Endothelial cell of umbilical vein (primary cell): ENCODE measurements around the gene SNIP1. TPM values are rescaled to one million over a fixed set of nuclear protein-coding genes. Genes with fewer than 3 reads are reported as not detected.
"Not testable (repeated sequence)": the region's sequence is repeated elsewhere in the genome, so short reads cannot be mapped to it uniquely, and the experiment has no call there.

Experiments
- BruUV-seq: library from RNA; stranded (reverse); fragments of 400-500 nt; replicated peaks from 2 replicates; lab custom pipeline; 2021; lab: Mats Ljungman, UMichigan
- CTCF ChIA-PET: fragments of 300-600, 350-600 bp; sonication (Branson Sonifier 250); formaldehyde crosslinking; loops from one replicate; lab custom pipeline; 2021; ENCODE audit warnings: antibody characterized with exemption, inconsistent platforms; lab: Charles Lee
- POLR2A ChIA-PET: fragments of 300-600, 350-600 bp; sonication (Branson Sonifier 250); formaldehyde crosslinking; loops from one replicate; lab custom pipeline; 2021; ENCODE audit warnings: antibody characterized with exemption, inconsistent platforms; lab: Charles Lee
- DNase-seq: peaks from one replicate; pipeline ENCODE4 v3.0.0-alpha.2; 2011; ENCODE audit warnings: low read depth, low spot score
- FAIRE-seq: peaks from 2 replicates; lab custom pipeline; 2011; peaks lifted over from hg19 to GRCh38; lab: Jason Lieb, UNC
- H2AFZ ChIP-seq: 2 replicates; pipeline ENCODE4 v1.6.0; 2012; ENCODE audit warnings: low read depth, low read length, control low read depth, inconsistent platforms
- H3K27ac ChIP-seq: 2 replicates; pipeline ENCODE4 v1.5.1; 2011; ENCODE audit warnings: low read depth, mild to moderate bottlenecking, control low read depth, low read length, moderate library complexity; ENCODE audit not compliant: insufficient read depth
- H3K27me3 ChIP-seq, 2 experiments: 2 replicates each; pipeline versions ENCODE4 v1.6.0 to v1.6.1; 2011; ENCODE audit warnings: low read length in 2 of 2, mixed read lengths in 1 of 2; ENCODE audit not compliant: control insufficient read depth in 2 of 2, insufficient read depth in 2 of 2
- H3K36me3 ChIP-seq, 2 experiments: 2 replicates in 1 of 2; 3 replicates in 1 of 2; pipeline ENCODE4 v1.5.1; 2011; ENCODE audit warnings: low read length in 2 of 2, mild to moderate bottlenecking in 1 of 2, moderate library complexity in 1 of 2; ENCODE audit not compliant: control insufficient read depth in 2 of 2, insufficient read depth in 2 of 2; ENCODE audit errors: extremely low read depth in 1 of 2
- H3K4me1 ChIP-seq: 3 replicates; pipeline ENCODE4 v1.5.1; 2011; ENCODE audit warnings: mild to moderate bottlenecking, low read length; ENCODE audit not compliant: control insufficient read depth, insufficient read depth; ENCODE audit errors: extremely low read depth
- H3K4me2 ChIP-seq: 2 replicates; pipeline ENCODE4 v1.6.1; 2011; ENCODE audit warnings: low read length, control low read depth, mixed read lengths; ENCODE audit not compliant: insufficient read depth
- H3K4me3 ChIP-seq, 3 experiments: fragments of 200-600 bp in 1 of 3; sonication (generic), shearing (Covaris generic) in 1 of 3; replicated peaks in 1 of 3; 2 replicates each; pipeline ENCODE4 v1.5.1; 2011 to 2016; ENCODE audit warnings: control low read depth in 3 of 3, low read length in 3 of 3, mild to moderate bottlenecking in 2 of 3, inconsistent platforms in 1 of 3, low read depth in 1 of 3, moderate library complexity in 1 of 3; ENCODE audit not compliant: insufficient read depth in 1 of 3
- H3K79me2 ChIP-seq: 2 replicates; pipeline ENCODE4 v1.6.0; 2012; ENCODE audit warnings: low read length, inconsistent platforms; ENCODE audit not compliant: control insufficient read depth, insufficient read depth
- H3K9ac ChIP-seq: replicated peaks from 2 replicates; pipeline ENCODE3; 2011; ENCODE audit warnings: low read length, control low read depth; ENCODE audit not compliant: insufficient read depth; ENCODE audit errors: extremely low read depth
- H3K9me1 ChIP-seq: replicated peaks from 3 replicates; pipeline ENCODE4 v1.6.0; 2011; ENCODE audit warnings: mild to moderate bottlenecking, low read length; ENCODE audit not compliant: control insufficient read depth, insufficient read depth; ENCODE audit errors: extremely low read depth
- H3K9me3 ChIP-seq: replicated peaks from 2 replicates; pipeline ENCODE4 v1.5.1; 2012; ENCODE audit warnings: low read length, inconsistent platforms; ENCODE audit not compliant: control insufficient read depth, insufficient read depth
- H4K20me1 ChIP-seq: replicated peaks from 2 replicates; pipeline ENCODE3; 2011; ENCODE audit warnings: mild to moderate bottlenecking, low read length; ENCODE audit not compliant: control insufficient read depth, insufficient read depth; ENCODE audit errors: extremely low read depth
- dilution Hi-C: fragments of 300-500 bp; cut with MboI; formaldehyde crosslinking; loops from one replicate; pipeline ENCODE4 v1.15.0; 2019; ENCODE audit warnings: low sequenced_read_pairs; ENCODE audit not compliant: extremely low pct_ligation_motif_present
- intact Hi-C: fragments of 100-400 bp; cut with micrococcal nuclease; formaldehyde crosslinking; loops from one replicate; pipeline ENCODE4 v1.10.0; 2022
- polyA plus RNA-seq, 4 experiments: library from polyadenylated mRNA; depleted of rRNA in 3 of 4; stranded (reverse) in 3 of 4; unstranded in 1 of 4; fragments of >200 nt; gene quantifications; 2 replicates each; pipeline versions ENCODE4 v1.2.1 to v1.2.3, GENCODE V29; 2011 to 2012; ENCODE audit warnings: missing spikeins in 1 of 4
- total RNA-seq: library from RNA; stranded (reverse); gene quantifications from 2 replicates; pipeline ENCODE4 v1.2.3, GENCODE V29; 2021

The SNIP1 gene
- total and polyA plus RNA-seq, 2 donors (not counting 3 experiments of a cell fraction or from before 2014, with no cell fraction given): 3.7 to 18.4 TPM

GRCh38 chr1:37532418-37533156 lies 21.5 kb downstream of the SNIP1 start:
- H3K4me2 ChIP-seq, H3K36me3 ChIP-seq, FAIRE-seq, H3K4me3 ChIP-seq, dilution Hi-C loops, H3K27ac ChIP-seq, H3K9me1 ChIP-seq, intact Hi-C loops, H3K9ac ChIP-seq, BruUV-seq, H4K20me1 ChIP-seq, H3K79me2 ChIP-seq, H2AFZ ChIP-seq, H3K27me3 ChIP-seq, H3K9me3 ChIP-seq, DNase-seq: not testable (repeated sequence)
- POLR2A ChIA-PET: interaction anchor here (0.6 to 0.7 kb wide), 2 partner anchors 8 to 43 kb away, joined by 4 to 5 read pairs; no protein-coding TSS in a partner anchor
- peaks cover 17% of the 10 kb centered on the region for H3K4me1 ChIP-seq
- CTCF ChIA-PET: interaction anchor here (1.0 to 2.5 kb wide), 2 partner anchors 18 to 45 kb away, joined by 4 to 11 read pairs; partner anchors contain the start of gene MEAF6

GRCh38 chr1:37529888-37530287 lies 24.2 kb downstream of the SNIP1 start:
- intact Hi-C loops, H3K27ac ChIP-seq, H3K4me3 ChIP-seq, H3K27me3 ChIP-seq, H4K20me1 ChIP-seq, H3K9ac ChIP-seq, CTCF ChIA-PET, H3K9me1 ChIP-seq, dilution Hi-C loops, BruUV-seq, H3K36me3 ChIP-seq, H2AFZ ChIP-seq, POLR2A ChIA-PET, DNase-seq, H3K4me2 ChIP-seq, FAIRE-seq, H3K9me3 ChIP-seq, H3K79me2 ChIP-seq: not testable (repeated sequence)
- peaks cover 17% of the 10 kb centered on the region for H3K4me1 ChIP-seq
